SU-DHL-6 (cell line): Measurements from ENCODE around the gene SNTG2.

Source experiments
- EZH2phosphoT487 ChIP-seq: fragments of 200-600 bp; sonication (generic), shearing (Covaris generic); conservative IDR thresholded peaks from 2 replicates; pipeline ENCODE4 v1.6.1; 2018; ENCODE audit warnings: mild to moderate bottlenecking, antibody characterized with exemption, low read length, moderate library complexity, mixed read lengths
- TF ChIP-seq, protein P1 (sequence below): fragments of 200-600 bp; sonication (generic); IDR thresholded peaks from one replicate; pipeline ENCODE4 v1.5.1; 2017; ENCODE audit warnings: antibody characterized with exemption, mild to moderate bottlenecking, low read length, moderate library complexity; ENCODE audit not compliant: insufficient read depth, poor library complexity, severe bottlenecking

DNA sequence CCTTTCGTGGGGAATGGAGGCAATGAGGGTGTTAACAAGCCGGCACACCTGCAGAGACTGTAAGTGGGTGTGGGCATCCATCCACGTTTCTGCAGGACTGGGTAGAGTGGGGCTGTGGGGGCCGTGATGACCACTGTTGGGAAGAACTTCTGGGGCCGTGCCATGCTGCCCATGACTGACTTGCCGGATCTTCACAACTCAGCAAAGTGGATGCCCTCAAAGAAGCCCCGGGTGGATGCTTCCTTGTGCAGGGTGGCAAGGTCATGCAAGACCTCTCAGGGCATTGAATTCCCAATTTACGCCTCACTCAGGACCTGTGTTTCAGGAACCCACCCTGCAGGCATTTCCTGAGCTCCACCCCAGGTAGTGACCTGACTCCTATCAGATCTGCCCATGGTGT is 319.2 kb downstream of the SNTG2 start:
- TF ChIP-seq, protein P1, sequence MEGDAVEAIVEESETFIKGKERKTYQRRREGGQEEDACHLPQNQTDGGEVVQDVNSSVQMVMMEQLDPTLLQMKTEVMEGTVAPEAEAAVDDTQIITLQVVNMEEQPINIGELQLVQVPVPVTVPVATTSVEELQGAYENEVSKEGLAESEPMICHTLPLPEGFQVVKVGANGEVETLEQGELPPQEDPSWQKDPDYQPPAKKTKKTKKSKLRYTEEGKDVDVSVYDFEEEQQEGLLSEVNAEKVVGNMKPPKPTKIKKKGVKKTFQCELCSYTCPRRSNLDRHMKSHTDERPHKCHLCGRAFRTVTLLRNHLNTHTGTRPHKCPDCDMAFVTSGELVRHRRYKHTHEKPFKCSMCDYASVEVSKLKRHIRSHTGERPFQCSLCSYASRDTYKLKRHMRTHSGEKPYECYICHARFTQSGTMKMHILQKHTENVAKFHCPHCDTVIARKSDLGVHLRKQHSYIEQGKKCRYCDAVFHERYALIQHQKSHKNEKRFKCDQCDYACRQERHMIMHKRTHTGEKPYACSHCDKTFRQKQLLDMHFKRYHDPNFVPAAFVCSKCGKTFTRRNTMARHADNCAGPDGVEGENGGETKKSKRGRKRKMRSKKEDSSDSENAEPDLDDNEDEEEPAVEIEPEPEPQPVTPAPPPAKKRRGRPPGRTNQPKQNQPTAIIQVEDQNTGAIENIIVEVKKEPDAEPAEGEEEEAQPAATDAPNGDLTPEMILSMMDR = no peak
- TF ChIP-seq EZH2phosphoT487 = no peak
